GM18867 (cell line): Measurements from ENCODE around the gene TEAD2.

Experiments
- ATAC-seq: cut with Tn5 transposase; IDR thresholded peaks from one replicate; pipeline ENCODE4 v1.9.1; 2021; ENCODE audit warnings: mild to moderate bottlenecking, moderate library complexity; ENCODE audit not compliant: unreplicated experiment

TEAD2 gene

DNA sequence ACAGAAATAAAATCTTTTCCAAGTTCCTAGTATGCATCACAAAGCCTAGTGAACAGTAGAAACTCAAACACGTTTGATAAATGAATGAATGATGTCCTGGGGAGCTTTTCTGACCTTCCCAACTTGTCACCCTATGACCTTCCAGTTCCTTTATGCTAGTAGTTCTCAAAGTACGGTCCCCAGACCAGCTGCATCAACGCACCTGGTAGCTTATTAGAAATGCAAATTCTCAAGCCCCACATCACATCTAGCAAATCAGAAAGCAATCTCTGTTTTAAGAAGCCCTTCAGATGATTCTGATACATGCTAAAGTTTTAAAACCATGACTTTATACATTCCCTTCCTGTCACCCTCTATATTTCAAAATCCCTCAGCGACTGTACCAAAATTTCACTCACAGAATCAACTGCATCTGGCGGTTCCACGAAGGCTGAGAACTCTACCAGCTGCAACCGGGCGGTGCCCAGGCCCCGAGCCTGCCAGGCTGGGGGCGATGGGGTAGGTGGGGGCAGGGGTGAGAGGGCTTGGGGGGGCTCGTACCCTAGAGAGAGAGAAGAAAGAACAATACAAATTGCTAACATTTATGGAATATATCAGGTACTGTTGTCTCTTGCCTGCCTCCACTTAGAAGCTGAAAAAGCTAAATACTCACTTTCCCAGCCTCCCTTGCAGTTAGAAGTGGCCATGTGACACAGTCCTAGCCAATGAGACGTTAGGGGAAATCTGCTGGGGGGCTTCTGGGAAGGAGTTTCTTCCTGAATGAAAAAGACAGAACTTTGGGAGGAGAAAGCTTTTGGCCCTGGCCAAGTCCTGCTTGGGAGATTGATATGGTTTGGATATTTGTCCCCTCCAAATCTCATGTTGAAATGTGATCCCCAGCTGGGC, 13.7 kb downstream of the TEAD2 start:
- ATAC-seq: no peak

DNA sequence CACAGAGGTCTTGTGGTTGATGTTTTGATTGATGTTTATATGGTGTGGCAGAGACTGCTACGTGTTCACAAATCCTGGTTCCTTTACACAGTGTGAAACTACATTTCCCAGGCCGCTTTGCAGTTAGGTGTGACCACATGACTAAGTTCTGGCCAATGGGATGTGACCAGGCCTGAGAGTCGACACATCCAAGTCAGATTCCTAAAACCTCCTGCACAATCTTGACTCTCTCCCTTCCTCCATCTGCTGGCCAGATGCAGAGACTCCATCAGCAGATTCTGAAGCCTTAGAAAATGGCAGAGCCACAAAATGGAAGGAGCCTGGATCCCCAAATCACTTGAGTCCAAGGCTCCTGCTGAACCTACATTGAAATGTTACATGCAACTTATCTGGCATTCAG, 14.4 kb downstream of the TEAD2 start:
- no peak for ATAC-seq

DNA sequence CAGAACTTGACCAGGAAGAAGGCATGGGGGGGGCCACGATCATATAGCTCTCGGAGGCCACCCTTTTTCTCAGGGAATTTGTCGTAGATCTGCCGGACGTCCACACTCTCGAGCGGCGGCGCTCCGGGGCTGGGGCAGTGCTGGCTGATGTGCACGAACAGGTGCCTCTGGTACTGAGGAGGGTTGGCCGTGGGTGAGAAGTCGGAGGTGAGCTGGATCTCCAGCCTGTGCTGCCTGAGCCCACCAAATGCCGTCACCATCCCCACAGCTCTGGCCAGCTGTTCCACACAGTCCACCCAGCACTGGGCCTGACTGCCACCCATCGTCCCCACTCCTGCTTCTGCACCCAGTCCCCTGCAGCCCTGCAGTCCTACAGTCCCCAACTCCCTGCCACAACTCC, 15.0 kb downstream of the TEAD2 start:
- ATAC-seq: no peak

DNA sequence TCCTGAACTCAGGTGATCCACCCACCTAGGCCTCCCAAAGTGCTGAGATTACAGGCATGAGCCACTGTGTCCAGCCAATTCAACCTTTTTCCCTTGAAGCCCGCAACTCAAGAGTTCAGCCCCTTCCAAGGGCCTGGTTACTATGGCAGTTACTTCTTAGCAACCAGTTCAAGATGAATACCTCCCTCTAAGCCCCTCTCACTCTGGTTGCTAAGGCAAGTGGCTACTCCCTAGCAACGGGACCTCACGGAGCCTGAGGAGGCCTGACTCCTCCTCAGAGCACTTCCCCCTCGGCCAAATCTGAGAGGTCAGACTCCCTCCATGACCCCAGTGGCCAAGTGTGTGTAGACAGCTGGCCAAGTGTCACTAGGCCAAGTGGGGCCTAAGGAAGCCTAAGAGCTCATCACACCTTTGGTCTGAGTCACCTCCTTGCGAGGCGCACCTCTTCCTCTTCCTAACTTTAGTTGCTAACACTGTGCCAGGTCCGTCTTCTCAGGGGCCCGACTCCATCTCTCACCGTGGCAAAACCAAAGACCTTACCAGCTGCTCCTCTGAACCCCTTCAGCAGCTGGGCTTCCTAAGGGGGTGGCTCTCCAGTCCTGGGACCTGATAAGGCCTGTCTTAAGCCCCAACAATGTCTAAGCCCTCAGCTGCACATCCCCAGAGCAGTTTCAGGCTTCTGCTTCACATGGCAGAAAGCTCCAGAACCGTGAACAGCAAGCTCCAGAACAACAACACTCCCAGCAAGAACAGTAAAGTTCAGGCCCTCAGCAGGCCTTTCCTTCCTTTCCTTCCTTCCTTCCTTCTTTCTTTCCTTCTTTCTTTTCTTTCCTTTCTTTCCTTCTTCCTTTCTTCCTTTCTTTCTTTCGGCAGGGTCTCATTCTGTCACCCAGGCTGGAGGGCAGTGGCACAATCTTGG, 17.5 kb downstream of the TEAD2 start:
- no peak for ATAC-seq

DNA sequence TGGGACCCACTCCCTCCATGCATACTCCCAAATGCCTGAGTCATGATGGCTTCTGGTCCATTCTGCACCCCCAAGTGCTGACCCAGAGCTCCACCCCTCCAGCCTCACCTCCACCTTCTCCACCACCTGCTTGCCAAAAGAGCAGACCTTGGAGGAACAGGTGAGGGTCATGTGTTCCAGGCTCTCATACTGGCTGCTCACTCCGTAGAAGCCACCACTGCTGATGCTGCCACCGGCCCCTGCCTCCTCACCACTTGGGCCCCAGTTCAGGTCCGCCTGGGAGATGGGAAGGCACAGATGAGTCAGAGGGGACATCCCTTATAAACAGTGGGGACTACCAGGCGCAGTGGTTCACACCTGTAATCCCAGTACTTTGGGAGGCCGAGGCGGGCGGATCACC, 19.1 kb downstream of the TEAD2 start:
- no peak for ATAC-seq

DNA sequence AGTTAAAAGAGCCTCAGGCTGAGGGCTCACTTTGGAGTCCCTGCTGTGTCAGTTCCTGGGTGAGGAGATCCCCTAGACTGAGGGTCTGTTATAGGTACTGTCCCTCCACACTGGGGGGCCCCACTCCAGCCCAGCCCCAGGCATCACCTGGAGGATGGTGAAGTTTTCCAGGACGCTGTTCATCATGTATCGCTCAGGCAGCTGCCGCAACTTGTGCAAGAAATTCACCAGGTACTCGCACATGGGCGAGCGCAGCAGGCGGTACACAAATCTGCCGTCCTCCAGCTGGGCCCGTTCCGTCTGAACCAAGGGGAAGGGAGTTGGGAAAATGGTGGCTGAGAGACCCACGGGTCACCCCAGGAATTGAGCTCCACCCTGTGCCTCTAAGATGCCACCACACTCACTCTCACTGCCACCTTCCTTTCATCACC, 19.9 kb downstream of the TEAD2 start:
- ATAC-seq: no peak

DNA sequence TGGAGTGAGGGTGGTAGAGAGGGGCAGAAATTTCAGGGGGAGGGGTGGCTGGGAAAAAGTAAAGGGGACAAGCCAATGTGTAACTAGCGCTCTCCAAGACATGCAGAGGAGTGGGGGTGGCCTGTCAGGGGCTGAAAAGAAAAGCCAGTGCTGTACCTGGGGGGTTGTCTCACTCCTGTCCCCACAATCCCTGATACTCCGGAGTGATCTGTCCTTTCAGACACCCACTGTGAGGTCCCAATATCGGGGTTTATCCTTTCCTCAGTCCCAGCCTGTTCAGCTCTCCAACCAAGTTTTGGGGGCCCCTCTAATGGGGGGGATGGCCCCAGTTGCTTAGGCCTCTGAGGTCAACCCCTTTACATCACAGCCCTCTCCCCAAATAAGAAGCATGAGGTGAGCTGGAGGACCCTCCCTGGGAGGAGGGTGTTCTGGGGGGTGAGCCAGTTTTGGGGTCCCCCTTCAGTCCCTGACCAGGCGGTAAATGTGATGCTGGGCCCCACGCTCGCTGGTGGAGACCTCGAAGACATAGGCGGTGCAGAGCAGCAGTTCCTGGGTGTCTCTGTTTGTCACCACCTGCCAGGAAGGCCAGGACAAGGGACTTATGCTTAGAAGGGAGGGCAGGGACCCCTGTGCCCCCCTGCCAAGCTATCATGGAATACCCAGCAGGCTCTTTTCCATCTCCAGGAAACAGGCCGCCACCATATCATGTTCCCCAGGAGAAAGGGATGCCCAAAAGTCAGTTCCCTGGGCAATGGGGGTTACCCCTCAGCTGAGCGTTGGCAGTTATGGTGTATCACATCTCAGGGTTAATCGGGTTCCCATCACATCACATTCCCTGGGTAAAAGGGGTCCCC, 21.1 kb downstream of the TEAD2 start:
- ATAC-seq: no peak

DNA sequence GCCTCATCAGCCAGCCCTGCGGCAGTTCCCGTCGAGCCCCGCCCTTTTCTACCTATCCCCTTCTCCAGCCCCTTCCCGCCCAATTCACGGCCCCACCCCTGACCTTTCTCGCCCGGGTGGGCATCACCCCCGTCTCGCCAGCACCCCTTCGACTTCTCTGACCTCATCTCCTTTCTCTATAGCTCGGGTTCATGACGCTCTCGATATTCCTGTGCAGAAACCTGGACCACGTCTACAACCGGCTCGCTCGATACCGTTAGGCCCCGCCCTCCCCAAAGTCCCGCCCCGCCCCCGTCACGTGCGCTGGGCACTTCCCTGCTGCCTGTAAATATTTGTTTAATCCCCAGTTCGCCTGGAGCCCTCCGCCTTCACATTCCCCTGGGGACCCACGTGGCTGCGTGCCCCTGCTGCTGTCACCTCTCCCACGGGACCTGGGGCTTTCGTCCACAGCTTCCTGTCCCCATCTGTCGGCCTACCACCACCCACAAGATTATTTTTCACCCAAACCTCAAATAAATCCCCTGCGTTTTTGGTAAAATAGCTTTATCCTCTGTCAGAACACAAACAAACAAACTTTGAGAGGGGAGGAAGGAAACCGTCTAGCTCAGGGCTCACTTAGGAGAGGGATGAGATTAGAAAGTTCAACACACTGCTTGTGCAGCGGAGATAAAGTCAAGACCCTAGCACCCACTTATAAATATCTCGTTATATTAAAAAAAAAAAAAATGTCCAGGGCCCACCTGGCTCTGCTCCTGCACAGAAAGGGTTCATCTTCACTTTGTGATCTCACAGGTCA, 21.9 kb downstream of the TEAD2 start:
- ATAC-seq: peak; percentile 51

DNA sequence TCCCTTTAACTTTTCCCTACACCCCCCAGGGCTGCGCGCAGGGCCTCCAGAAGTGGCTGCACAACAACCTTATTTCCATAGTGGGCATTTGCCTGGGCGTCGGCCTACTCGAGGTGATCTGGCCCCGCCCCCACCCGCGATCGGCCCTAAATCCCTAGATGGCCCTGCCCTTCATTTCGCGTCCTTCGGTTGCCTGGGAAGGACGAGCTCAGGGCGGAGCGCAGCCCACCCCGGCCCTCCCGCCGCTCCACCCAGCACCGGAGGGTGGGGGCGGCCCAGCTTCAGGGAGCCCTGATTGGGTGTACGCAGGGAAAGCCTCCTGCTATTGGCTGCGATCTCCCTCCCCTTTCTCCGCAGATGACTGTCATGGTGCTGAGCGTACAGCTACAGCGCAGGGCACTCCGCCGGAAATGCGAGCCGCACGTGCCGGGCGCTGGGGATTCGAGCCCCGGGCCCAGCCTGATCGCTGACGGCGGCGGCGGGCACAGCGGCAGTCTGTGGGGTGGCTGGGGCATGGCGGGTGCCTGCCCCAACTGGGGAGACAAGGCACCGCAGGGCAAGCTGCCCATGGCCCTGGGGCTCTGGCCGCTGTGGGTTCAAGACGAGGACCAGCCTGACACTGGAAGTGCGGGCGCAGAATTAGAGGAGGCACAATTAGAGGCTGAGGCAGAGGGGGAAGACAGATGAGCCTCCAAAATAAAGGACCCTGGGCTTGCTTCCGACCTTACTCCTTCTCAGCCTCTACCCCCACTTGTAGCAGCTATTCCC, 22.7 kb downstream of the TEAD2 start:
- ATAC-seq: no peak

DNA sequence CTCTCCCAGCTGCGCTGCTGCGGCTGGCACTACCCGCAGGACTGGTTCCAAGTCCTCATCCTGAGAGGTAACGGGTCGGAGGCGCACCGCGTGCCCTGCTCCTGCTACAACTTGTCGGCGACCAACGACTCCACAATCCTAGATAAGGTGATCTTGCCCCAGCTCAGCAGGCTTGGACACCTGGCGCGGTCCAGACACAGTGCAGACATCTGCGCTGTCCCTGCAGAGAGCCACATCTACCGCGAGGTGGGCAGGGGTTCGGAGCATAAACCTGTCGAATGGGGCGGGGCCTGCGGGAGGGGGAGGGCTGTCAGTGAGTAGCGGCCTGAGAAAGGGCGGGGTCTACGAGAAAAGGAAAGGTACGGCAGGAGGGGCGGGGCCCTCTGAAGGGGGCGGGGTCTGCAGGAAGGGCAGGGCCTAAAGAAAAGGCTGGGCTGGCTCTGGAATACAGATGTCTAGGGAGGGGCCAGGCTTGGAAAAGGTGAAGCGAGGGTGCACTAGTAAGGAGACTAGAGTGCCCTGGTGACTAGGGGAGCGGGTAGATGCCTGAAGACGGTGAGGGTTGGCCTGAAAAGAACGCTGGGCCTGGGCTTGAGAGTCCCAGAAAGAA, 23.4 kb downstream of the TEAD2 start:
- ATAC-seq: no peak

DNA sequence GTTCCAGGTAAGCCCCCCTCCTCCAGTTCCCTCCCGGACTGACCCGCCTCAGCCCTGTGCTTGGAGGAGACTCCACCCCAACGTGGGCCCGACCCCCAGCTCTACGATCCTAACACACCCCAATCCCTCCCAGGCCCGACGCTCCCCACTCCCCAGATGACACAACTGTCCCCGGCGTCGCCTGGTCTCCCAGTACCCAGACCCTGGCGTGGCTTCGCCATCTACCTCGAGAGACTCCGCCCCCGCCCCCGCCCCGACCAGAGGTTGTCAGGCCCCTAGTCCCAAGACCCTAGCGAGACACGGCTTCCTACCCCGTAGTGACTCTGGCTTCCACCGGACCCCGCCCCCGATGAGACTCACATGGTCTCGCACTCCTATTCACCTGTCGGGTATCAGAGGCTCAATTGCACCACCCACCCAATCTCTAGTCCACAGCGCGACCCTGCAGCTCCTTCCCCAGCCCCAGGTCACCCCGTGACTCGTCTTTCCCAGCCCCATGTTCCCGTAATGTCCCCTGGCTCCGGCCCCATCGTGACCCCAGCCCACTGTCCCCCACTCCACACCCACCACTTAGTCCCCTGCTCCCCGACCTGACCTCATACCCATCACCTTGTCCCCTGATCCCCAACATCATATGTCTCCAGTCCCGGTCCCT, 24.1 kb downstream of the TEAD2 start:
- ATAC-seq: no peak

DNA sequence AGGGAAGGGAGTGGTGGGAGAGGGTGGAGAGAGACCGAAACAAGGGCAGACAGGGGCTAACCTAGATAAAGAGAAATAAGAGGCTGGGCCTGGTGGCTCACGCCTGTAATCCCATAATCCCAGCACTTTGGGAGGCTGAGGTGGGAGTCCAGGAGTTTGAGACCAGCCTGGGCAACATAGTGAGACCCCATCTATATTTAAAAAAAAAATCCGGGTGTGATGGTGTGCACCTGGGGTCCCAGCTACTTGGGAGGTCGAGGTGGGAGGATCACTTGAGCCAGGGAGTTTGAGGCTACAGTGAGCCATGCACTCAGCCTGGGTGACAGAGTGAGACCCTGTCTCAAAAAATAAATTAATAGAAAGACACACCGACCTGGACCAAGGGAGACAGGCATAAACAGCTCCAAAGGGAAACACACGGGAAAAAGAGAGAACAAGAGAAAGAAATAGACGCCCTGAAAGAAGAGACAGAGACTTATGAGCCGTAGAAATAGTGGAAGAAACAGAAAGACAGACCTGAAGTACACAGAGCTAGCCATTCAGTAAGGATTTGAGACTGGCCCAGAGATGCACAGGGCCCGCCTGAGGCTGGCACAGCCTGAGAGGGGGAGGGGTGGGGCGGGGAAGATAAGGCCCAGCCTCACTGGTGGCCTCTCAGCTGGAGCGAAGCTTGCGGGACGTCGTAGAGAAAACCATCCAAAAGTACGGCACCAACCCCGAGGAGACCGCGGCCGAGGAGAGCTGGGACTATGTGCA, 24.8 kb downstream of the TEAD2 start:
- ATAC-seq: no peak

DNA sequence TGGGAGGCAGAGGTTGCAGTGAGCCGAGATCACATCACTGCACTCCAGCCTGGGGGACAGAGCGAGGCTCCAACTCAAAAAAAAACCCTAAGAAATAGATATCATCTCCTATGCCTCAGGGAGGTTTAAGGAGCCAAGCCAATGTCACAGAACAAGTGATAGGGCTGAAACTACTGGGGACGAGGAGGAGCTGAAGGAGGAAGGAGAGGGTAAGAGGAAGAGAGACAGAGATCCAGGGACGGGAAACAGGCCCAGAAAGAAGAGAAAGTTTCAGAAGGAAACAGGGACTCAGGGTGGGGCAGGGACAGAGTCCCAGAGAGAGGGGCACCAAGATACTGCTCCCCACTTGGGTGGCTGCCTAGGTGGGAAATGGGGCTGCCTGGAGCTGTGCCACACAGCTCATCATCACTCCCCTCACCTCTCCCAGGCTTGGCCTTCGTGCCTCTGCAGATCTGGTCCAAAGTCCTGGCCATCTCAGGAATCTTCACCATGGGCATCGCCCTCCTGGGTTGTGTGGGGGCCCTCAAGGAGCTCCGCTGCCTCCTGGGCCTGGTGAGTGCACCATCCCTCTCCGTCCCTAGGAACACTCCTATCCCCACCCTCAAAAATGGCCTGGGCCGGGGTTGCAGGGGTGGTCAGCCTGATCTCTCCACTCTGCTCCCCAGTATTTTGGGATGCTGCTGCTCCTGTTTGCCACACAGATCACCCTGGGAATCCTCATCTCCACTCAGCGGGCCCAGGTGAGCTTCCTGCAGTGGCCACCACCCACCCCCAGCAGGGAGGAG, 25.5 kb downstream of the TEAD2 start:
- ATAC-seq: no peak

DNA sequence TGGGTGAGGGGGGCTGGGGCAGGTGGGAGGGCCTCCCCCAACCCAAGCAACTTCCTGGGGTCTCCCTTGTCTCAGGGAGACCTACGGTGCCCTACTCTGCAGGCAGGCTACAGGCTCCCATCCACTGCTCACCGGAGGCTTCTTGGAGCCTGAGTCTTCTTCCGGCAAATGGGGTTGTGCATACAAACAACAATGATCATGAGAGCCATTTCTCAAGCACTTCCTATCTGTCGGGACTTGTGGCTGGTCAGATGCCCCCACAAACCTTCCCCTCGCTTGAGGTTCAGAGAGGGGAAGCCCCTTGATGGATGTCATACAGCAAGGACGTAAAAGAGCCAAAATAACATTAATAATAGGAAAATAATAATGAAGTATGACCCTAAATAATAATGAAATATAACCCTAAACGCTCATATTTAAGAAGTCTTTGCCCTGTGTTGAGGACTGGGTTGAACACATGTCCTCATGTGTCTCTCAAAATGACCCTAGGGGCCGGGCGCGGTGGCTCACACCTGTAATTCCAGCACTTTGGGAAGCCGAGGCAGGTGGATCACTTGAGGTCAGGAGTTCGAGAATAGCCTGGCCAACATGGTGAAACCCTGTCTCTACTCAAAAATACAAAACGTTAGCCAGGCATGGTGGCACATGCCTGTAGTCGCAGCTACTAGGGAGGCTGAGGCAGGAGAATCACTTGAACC, 26.3 kb downstream of the TEAD2 start:
- ATAC-seq: no peak

DNA sequence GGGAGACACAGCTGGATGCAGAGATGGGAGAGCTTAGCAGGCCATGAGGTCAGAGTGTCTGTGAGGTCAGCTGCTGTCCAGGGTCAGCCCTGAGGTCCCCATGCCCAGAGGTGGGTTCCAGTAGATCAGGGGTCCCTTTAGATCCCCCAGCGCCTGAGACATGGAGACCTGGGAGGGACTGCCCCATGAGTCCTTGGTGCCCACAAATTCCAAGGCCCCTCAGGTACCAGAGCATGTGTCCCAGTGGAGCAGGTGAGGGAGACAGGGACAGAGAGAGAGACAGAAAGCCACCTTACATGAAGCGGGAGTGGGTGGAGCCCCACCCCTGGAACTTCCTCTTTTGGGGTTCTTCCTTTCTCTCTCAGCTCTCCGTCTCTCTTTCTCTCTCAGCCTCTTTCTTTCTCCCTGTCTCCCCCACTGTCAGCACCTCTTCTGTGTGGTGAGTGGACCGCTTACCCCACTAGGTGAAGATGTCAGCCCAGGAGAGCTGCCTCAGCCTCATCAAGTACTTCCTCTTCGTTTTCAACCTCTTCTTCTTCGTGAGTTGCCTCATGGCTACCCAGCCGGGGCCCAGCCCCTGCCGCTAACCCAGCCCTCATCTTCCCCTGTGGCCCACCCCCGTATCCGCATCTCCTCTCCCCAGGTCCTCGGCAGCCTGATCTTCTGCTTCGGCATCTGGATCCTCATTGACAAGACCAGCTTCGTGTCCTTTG, 27.0 kb downstream of the TEAD2 start, which contains the start of gene CD37:
CD37 (plus strand) TSS at position 336 of the 713 bp plus-strand sequence; CDS start at position 471, 135 bp downstream.
- ATAC-seq: no peak
